ENCODE results near the gene CSNK1D. TPM values are rescaled to one million over a fixed set of nuclear protein-coding genes. Genes with fewer than 3 reads are reported as not detected.

Gene CSNK1D
- total RNA-seq, 1 donor, result 57.0 TPM

GRCh38 chr17:82319619-82320062 is 46.1 kb upstream of the CSNK1D start:
- no peak for TF ChIP-seq CTCF (IDR thresholded peaks at IDR 0.05; ENCODE audit: insufficient read depth, low read depth, low read length)
- no peak overlapping the region for H3K4me3 ChIP-seq (ENCODE audit: low read depth, low read length)
- DNase-seq (ENCODE audit: low read depth), result no peak

- no peak for TF ChIP-seq CTCF (IDR thresholded peaks at IDR 0.05; ENCODE audit: insufficient read depth, low read depth, low read length)
- DNase-seq (ENCODE audit: low read depth), result no peak
- no peak overlapping the region for H3K4me3 ChIP-seq (ENCODE audit: low read depth, low read length)
Observed at GRCh38 chr17:82318772-82319606, 45.5 kb upstream of the CSNK1D start.

GRCh38 chr17:82318169-82318498 is 44.6 kb upstream of the CSNK1D start:
- DNase-seq (ENCODE audit: low read depth), result no peak
- no peak overlapping the region for H3K4me3 ChIP-seq (ENCODE audit: low read depth, low read length)
- TF ChIP-seq CTCF (IDR thresholded peaks at IDR 0.05; ENCODE audit: insufficient read depth, low read depth, low read length), result no peak

GRCh38 chr17:82317394-82318168 is 44.1 kb upstream of the CSNK1D start, which contains the start of gene CD7:
Gene CD7, minus strand, starts transcription at chr17:82317608. Its CDS starts 113 bp downstream, at chr17:82317495.
- no peak for DNase-seq (ENCODE audit: low read depth)
- H3K4me3 ChIP-seq (ENCODE audit: low read depth, low read length), result peak within 1 kb of the TSS; percentile 12
- no peak for TF ChIP-seq CTCF (IDR thresholded peaks at IDR 0.05; ENCODE audit: insufficient read depth, low read depth, low read length)

- H3K4me3 ChIP-seq (ENCODE audit: low read depth, low read length), result peak overlapping the region; percentile 12
- no peak for TF ChIP-seq CTCF (IDR thresholded peaks at IDR 0.05; ENCODE audit: insufficient read depth, low read depth, low read length)
Observed at GRCh38 chr17:82316651-82317393, 43.3 kb upstream of the CSNK1D start.

GRCh38 chr17:82315703-82316358 is 42.3 kb upstream of the CSNK1D start:
- no peak overlapping the region for H3K4me3 ChIP-seq (ENCODE audit: low read depth, low read length)
- no peak for TF ChIP-seq CTCF (IDR thresholded peaks at IDR 0.05; ENCODE audit: insufficient read depth, low read depth, low read length)
- DNase-seq (ENCODE audit: low read depth), result no peak

More at GRCh38 chr17:82316651-82317393, 43.3 kb upstream of the CSNK1D start:
- DNase-seq (ENCODE audit: low read depth), result no peak
